K562 (cell line): ENCODE data around the gene RNF217. TPM values are rescaled to one million over a fixed set of nuclear protein-coding genes. Genes with fewer than 3 reads are reported as not detected.

ENCODE experiments used
- CHAMP1 ChIP-seq: fragments of 450-650 bp; IDR thresholded peaks from 2 replicates; pipeline ENCODE4 v1.6.1; 2016; ENCODE audit warnings: mild to moderate bottlenecking
- FOS ChIP-seq: IDR thresholded peaks from 3 replicates; pipeline ENCODE4 v1.6.1; 2011; ENCODE audit not compliant: insufficient read length; ENCODE audit errors: extremely low read depth
- HNRNPLL ChIP-seq: fragments of 200-400 bp; formaldehyde crosslinking; IDR thresholded peaks from 2 replicates; pipeline ENCODE4 v1.6.1; 2017; ENCODE audit warnings: low read length, low read depth, mild to moderate bottlenecking; ENCODE audit not compliant: poor library complexity, severe bottlenecking
- MEIS2 ChIP-seq: fragments of 450-650 bp; IDR thresholded peaks from 2 replicates; pipeline ENCODE4 v1.6.1; 2014; ENCODE audit warnings: mild to moderate bottlenecking; ENCODE audit not compliant: partially characterized antibody
- RAD51 ChIP-seq: fragments of 450-650 bp; IDR thresholded peaks from 2 replicates; pipeline ENCODE4 v1.7.1; 2016; ENCODE audit warnings: low read depth, mild to moderate bottlenecking, borderline replicate concordance
- ZFPM2 ChIP-seq: fragments of 250-450 bp; sonication (Bioruptor Pico); IDR thresholded peaks from 2 replicates; pipeline ENCODE4 v1.5.1; 2022; ENCODE audit warnings: mild to moderate bottlenecking
- ZNF133 ChIP-seq: fragments of 250-450 bp; sonication (Bioruptor Pico); IDR thresholded peaks from 2 replicates; pipeline ENCODE4 v1.4.0; 2020; ENCODE audit warnings: mild to moderate bottlenecking
- ZNF282 ChIP-seq: sonication (generic); formaldehyde crosslinking; IDR thresholded peaks from 2 replicates; pipeline ENCODE4 v1.8.1; 2023; ENCODE audit warnings: missing genetic modification reagents
- ZNF354B ChIP-seq: fragments of 250-450 bp; sonication (Bioruptor Pico); IDR thresholded peaks from 2 replicates; pipeline ENCODE4 v1.4.0; 2020
- ZNF408 ChIP-seq: fragments of 250-450 bp; sonication (Bioruptor Pico); IDR thresholded peaks from 2 replicates; pipeline ENCODE4 v1.4.0; 2020; ENCODE audit warnings: low read depth, mild to moderate bottlenecking, moderate library complexity
- ZNF561 ChIP-seq: fragments of 450-650 bp; formaldehyde crosslinking; conservative IDR thresholded peaks from 2 replicates; pipeline ENCODE4 v1.4.0; 2020; ENCODE audit warnings: mild to moderate bottlenecking, moderate library complexity
- ZNF707 ChIP-seq: fragments of 250-450 bp; sonication (Bioruptor Pico); conservative IDR thresholded peaks from 2 replicates; pipeline ENCODE4 v1.8.0; 2022; ENCODE audit warnings: inconsistent platforms, mild to moderate bottlenecking, moderate library complexity
- ZSCAN29 ChIP-seq: fragments of 450-650 bp; IDR thresholded peaks from 2 replicates; pipeline ENCODE4 v1.6.1; 2017
- polyA plus RNA-seq, 8 experiments: library from polyadenylated mRNA; depleted of rRNA in 4 of 8; stranded (reverse) in 5 of 8; unstranded in 3 of 8; fragments of >200 nt; fragmentation: Nextera tagmentation in 2 of 8; fragmentation: Illumina TruSeq in 1 of 8; extraction: Ambion mirVana in 2 of 8; extraction: Trizol in 1 of 8; gene quantifications; 2 replicates each; pipeline versions ENCODE4 v1.2.1 to v1.2.3, GENCODE V29; 2011 to 2014; ENCODE audit warnings: inconsistent platforms in 1 of 8, missing spikeins in 1 of 8
- total RNA-seq, 7 experiments: library from RNA; depleted of rRNA in 6 of 7; stranded (reverse); fragments of >200 nt in 6 of 7; fragmentation: Illumina TruSeq in 2 of 7; extraction: Trizol in 2 of 7; gene quantifications; 2 replicates each; pipeline versions ENCODE4 v1.2.1 to v1.2.3, GENCODE V29; 2011 to 2021; ENCODE audit warnings: low replicate concordance in 1 of 7
- TF ChIP-seq, protein P1 (sequence below): fragments of 450-650 bp; IDR thresholded peaks from 2 replicates; pipeline ENCODE4 v1.6.1; 2016; ENCODE audit warnings: mild to moderate bottlenecking, moderate library complexity

The RNF217 gene
- total and polyA plus RNA-seq, 9 of the 15 experiments (the other 6 are each of a cell fraction or from before 2014, with no cell fraction given), result 2.9 to 25.6 (median 12.0) TPM

DNA sequence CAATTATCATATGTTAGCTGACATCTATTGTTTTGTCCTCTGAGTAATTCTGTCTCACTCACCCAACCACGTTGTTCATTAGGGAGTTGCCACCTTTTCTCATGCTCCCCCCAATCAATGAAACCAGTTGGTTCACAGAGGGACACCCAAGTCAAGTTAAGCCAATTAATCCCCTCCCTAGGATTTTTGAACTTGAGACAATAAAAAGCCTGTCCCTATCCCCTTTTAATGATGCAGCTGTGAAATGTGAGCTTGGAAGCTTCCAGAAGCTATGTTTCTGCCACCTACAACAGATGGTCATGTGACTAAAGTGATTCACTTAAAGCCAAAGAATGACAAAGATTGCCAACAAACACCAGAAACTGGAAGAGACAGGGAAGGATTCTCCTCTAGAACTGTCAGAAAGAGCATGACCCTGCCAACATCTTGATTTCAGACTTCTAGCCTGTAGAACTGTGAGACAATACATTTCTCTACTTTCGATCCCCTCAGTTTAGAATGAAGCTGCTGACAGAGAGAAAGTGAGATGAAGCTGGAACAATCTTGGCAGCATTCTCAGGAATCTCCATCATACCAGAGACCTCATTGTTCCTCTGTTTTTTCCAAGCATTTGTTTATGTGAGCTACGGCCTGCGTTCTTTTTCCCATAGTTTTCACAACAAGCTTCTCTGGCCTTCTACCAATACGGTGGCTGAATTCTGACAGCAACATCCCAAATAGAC, 133.5 kb downstream of the RNF217 start (continued):
- TF ChIP-seq, protein P1, sequence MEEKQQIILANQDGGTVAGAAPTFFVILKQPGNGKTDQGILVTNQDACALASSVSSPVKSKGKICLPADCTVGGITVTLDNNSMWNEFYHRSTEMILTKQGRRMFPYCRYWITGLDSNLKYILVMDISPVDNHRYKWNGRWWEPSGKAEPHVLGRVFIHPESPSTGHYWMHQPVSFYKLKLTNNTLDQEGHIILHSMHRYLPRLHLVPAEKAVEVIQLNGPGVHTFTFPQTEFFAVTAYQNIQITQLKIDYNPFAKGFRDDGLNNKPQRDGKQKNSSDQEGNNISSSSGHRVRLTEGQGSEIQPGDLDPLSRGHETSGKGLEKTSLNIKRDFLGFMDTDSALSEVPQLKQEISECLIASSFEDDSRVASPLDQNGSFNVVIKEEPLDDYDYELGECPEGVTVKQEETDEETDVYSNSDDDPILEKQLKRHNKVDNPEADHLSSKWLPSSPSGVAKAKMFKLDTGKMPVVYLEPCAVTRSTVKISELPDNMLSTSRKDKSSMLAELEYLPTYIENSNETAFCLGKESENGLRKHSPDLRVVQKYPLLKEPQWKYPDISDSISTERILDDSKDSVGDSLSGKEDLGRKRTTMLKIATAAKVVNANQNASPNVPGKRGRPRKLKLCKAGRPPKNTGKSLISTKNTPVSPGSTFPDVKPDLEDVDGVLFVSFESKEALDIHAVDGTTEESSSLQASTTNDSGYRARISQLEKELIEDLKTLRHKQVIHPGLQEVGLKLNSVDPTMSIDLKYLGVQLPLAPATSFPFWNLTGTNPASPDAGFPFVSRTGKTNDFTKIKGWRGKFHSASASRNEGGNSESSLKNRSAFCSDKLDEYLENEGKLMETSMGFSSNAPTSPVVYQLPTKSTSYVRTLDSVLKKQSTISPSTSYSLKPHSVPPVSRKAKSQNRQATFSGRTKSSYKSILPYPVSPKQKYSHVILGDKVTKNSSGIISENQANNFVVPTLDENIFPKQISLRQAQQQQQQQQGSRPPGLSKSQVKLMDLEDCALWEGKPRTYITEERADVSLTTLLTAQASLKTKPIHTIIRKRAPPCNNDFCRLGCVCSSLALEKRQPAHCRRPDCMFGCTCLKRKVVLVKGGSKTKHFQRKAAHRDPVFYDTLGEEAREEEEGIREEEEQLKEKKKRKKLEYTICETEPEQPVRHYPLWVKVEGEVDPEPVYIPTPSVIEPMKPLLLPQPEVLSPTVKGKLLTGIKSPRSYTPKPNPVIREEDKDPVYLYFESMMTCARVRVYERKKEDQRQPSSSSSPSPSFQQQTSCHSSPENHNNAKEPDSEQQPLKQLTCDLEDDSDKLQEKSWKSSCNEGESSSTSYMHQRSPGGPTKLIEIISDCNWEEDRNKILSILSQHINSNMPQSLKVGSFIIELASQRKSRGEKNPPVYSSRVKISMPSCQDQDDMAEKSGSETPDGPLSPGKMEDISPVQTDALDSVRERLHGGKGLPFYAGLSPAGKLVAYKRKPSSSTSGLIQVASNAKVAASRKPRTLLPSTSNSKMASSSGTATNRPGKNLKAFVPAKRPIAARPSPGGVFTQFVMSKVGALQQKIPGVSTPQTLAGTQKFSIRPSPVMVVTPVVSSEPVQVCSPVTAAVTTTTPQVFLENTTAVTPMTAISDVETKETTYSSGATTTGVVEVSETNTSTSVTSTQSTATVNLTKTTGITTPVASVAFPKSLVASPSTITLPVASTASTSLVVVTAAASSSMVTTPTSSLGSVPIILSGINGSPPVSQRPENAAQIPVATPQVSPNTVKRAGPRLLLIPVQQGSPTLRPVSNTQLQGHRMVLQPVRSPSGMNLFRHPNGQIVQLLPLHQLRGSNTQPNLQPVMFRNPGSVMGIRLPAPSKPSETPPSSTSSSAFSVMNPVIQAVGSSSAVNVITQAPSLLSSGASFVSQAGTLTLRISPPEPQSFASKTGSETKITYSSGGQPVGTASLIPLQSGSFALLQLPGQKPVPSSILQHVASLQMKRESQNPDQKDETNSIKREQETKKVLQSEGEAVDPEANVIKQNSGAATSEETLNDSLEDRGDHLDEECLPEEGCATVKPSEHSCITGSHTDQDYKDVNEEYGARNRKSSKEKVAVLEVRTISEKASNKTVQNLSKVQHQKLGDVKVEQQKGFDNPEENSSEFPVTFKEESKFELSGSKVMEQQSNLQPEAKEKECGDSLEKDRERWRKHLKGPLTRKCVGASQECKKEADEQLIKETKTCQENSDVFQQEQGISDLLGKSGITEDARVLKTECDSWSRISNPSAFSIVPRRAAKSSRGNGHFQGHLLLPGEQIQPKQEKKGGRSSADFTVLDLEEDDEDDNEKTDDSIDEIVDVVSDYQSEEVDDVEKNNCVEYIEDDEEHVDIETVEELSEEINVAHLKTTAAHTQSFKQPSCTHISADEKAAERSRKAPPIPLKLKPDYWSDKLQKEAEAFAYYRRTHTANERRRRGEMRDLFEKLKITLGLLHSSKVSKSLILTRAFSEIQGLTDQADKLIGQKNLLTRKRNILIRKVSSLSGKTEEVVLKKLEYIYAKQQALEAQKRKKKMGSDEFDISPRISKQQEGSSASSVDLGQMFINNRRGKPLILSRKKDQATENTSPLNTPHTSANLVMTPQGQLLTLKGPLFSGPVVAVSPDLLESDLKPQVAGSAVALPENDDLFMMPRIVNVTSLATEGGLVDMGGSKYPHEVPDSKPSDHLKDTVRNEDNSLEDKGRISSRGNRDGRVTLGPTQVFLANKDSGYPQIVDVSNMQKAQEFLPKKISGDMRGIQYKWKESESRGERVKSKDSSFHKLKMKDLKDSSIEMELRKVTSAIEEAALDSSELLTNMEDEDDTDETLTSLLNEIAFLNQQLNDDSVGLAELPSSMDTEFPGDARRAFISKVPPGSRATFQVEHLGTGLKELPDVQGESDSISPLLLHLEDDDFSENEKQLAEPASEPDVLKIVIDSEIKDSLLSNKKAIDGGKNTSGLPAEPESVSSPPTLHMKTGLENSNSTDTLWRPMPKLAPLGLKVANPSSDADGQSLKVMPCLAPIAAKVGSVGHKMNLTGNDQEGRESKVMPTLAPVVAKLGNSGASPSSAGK, result no peak
- TF ChIP-seq MEIS2, result no peak
- TF ChIP-seq ZNF354B (CRISPR knock-in tag), result no peak
- no peak for TF ChIP-seq ZFPM2 (CRISPR knock-in tag)
- TF ChIP-seq ZNF133 (CRISPR knock-in tag), result no peak
- TF ChIP-seq ZNF408, result no peak
- TF ChIP-seq ZNF282 (CRISPR knock-in tag), result no peak
- no peak for TF ChIP-seq ZNF707 (CRISPR knock-in tag)
- no peak for TF ChIP-seq ZNF561
- TF ChIP-seq ZSCAN29, result no peak
- TF ChIP-seq FOS, result no peak
- no peak for TF ChIP-seq CHAMP1
- no peak for TF ChIP-seq HNRNPLL
- peak; percentile 59; the same call in 1 of the 2 replicates for TF ChIP-seq RAD51
